Cortex of kidney (tissue), 1 donor: ENCODE results near the gene ARPC3.
"Not testable (repeated sequence)": the region's sequence is repeated elsewhere in the genome, so short reads cannot be mapped to it uniquely, and the experiment has no call there.

Source experiments
- DNase-seq: peaks from one replicate; lab custom pipeline; 2025; lab: John Stamatoyannopoulos, UW

Gene ARPC3

GRCh38 chr12:110417113-110417512, 33.0 kb downstream of the ARPC3 start:
- DNase-seq, result not testable (repeated sequence)

GRCh38 chr12:110410086-110410485, 40.1 kb downstream of the ARPC3 start:
- DNase-seq, result not testable (repeated sequence)

GRCh38 chr12:110405126-110405662, 44.9 kb downstream of the ARPC3 start:
- not testable (repeated sequence) for DNase-seq

GRCh38 chr12:110403976-110404682, 46.0 kb downstream of the ARPC3 start:
- no peak for DNase-seq

GRCh38 chr12:110403146-110403975, 46.8 kb downstream of the ARPC3 start, which contains the start of gene ANAPC7:
ANAPC7 (minus strand) TSS chr12:110403708; CDS start chr12:110403627, 81 bp downstream.
- DNase-seq, result no peak
